Gastrocnemius medialis (tissue), 4 donors: ENCODE measurements around the gene EPB41L4B. TPM values are rescaled to one million over a fixed set of nuclear protein-coding genes. Genes with fewer than 3 reads are reported as not detected.

Experiments used
- ATAC-seq, 2 donors: fragments of 150-250 bp; one replicate each; pipeline ENCODE4 v1.9.1; 2016
- DNase-seq, 2 donors: peaks; one replicate each; pipeline ENCODE4 v3.0.0-alpha.2; 2019
- H3K27ac ChIP-seq, 4 donors: fragments of 200-600 bp; sonication (generic); 1 replicate in 1 of 4; 2 replicates in 3 of 4; pipeline ENCODE4 v1.5.1; 2016 to 2018; ENCODE audit warnings: mild to moderate bottlenecking in 2 of 4, moderate library complexity in 1 of 4
- H3K27me3 ChIP-seq, 3 donors: fragments of 200-600 bp; sonication (generic) in 2 of 3; 1 replicate in 1 of 3; 2 replicates in 2 of 3; pipeline versions ENCODE4 v1.5.1 to v1.6.0; 2016 to 2019; ENCODE audit warnings: mild to moderate bottlenecking in 1 of 3, moderate library complexity in 1 of 3
- H3K36me3 ChIP-seq, 2 donors: fragments of 200-600 bp; sonication (generic) in 1 of 2; one replicate each; pipeline ENCODE4 v1.5.1; 2017 to 2018
- H3K4me1 ChIP-seq, 2 donors: fragments of 200-600 bp; sonication (generic) in 1 of 2; one replicate each; pipeline ENCODE4 v1.5.1; 2016 to 2017; ENCODE audit warnings: mild to moderate bottlenecking in 2 of 2
- H3K4me3 ChIP-seq, 4 donors: fragments of 200-600 bp; sonication (generic) in 3 of 4; 1 replicate in 1 of 4; 2 replicates in 3 of 4; pipeline ENCODE4 v1.5.1; 2016 to 2019; ENCODE audit warnings: mild to moderate bottlenecking in 2 of 4
- H3K9me3 ChIP-seq, 3 donors: fragments of 200-600 bp; sonication (generic) in 2 of 3; 1 replicate in 1 of 3; 2 replicates in 2 of 3; pipeline ENCODE4 v1.5.1; 2016 to 2019
- CTCF ChIP-seq, 5 experiments: fragments of 450-650 bp in 3 of 5; fragments of 200-600 bp in 2 of 5; sonication (generic) in 2 of 5; IDR thresholded peaks in 4 of 5; conservative IDR thresholded peaks in 1 of 5; 1 replicate in 4 of 5; 2 replicates in 1 of 5; pipeline ENCODE4 v1.5.1; 2016 to 2019; ENCODE audit warnings: antibody characterized with exemption in 5 of 5, mild to moderate bottlenecking in 3 of 5, moderate library complexity in 3 of 5
- POLR2A ChIP-seq, 2 donors: fragments of 450-650 bp; IDR thresholded peaks; one replicate each; pipeline ENCODE4 v1.6.1; 2017; ENCODE audit warnings: antibody characterized with exemption in 2 of 2, mild to moderate bottlenecking in 2 of 2, moderate library complexity in 2 of 2
- in situ Hi-C, 4 donors: fragments of 200-750 bp; cut with MboI; loops; one replicate each; pipeline versions ENCODE4 v1.15.0 to v1.8.0; 2017; ENCODE audit warnings: low sequenced_read_pairs in 4 of 4
- intact Hi-C: fragments of 100-400 bp; cut with DNase I; formaldehyde crosslinking; loops from one replicate; pipeline ENCODE4 v1.15.1; 2023; ENCODE audit warnings: low total_unique reads
- total RNA-seq, 4 donors: library from RNA; depleted of rRNA; stranded (reverse); fragments of >200 nt; gene quantifications; one replicate each; pipeline versions ENCODE4 v1.1.0 to v1.2.3, GENCODE V29; 2016

Gene EPB41L4B
- total RNA-seq, 4 donors from 2014 or later: 3.8 to 6.9 (median 6.1) TPM

- Histone ChIP-seq H3K27me3 (no peaks in the 10 kb centered on the region), H3K36me3 (no peaks in the 10 kb centered on the region), H3K4me1 (no peaks in the 10 kb centered on the region), H3K9me3 (no peaks in the 10 kb centered on the region), H3K27ac (no peak overlapping the region), H3K4me3 (no peak overlapping the region)
- in situ Hi-C loops: no loop called here
- DNase-seq (no peak), ATAC-seq (no peak)
- TF ChIP-seq CTCF (IDR thresholded peaks at IDR 0.05 in 4 of 5, conservative IDR thresholded peaks at IDR 0.05 in 1 of 5) (no peak), POLR2A (IDR thresholded peaks at IDR 0.05) (no peak)
- intact Hi-C loops: no loop called here
These were observed 169.8 kb downstream of the EPB41L4B start for GRCh38 chr9:109150925-109151545.

DNA sequence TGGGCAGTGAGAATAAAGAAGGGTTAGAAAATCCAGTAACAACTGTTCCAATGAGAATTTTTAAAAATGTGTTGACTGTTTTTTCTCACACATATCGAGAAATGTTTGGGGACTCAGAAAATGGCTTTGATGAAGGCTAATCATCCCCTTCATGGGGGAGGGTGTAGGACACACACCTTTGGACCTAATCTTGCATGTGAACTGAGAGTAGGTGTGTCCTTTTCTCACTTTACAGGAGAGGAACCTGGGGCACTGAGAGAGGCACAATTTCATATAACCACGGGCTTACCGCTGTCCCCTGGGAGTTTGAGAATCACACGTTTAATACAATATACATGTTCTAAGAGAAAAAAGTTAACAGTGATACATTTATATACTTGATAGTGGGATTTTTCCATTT is 171.1 kb downstream of the EPB41L4B start:
- TF ChIP-seq CTCF (IDR thresholded peaks at IDR 0.05 in 4 of 5, conservative IDR thresholded peaks at IDR 0.05 in 1 of 5) (no peak), POLR2A (IDR thresholded peaks at IDR 0.05) (no peak)
- DNase-seq: no peak
- no peaks in the 10 kb centered on the region for H3K27me3 ChIP-seq
- no peak for ATAC-seq
- no peaks in the 10 kb centered on the region for H3K4me1 ChIP-seq
- in situ Hi-C loops (no loop called here), intact Hi-C loops (no loop called here)
- no peaks in the 10 kb centered on the region for H3K36me3 ChIP-seq
- H3K27ac ChIP-seq: no peak overlapping the region
- no peaks in the 10 kb centered on the region for H3K9me3 ChIP-seq
- no peak overlapping the region for H3K4me3 ChIP-seq

- TF ChIP-seq CTCF (IDR thresholded peaks at IDR 0.05 in 4 of 5, conservative IDR thresholded peaks at IDR 0.05 in 1 of 5) (no peak), POLR2A (IDR thresholded peaks at IDR 0.05) (no peak)
These were observed 171.8 kb downstream of the EPB41L4B start for GRCh38 chr9:109149089-109149488.

DNA sequence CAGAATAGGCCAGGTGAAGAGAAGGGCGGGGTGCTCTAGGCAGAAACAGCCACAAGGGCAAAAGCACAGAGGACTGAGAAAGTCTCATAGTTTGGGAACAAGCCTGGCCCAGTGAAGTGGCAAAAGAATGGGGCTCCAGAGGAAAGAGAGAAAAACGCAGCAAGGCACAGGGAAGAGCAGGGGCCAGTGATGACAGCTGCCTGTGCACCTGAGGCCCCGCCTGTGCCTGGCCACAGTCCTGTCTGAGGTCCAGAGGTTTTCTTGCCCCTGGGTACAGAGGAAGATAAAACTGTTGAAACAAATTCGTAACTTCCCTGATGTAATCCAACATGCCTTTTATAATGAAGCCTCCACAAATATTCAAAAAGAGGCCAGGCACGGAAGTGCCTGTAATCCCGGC is 175.8 kb downstream of the EPB41L4B start:
- ATAC-seq (no peak), DNase-seq (no peak)
- in situ Hi-C loops (no loop called here), intact Hi-C loops (no loop called here)
- no peak overlapping the region for H3K27ac ChIP-seq
- H3K4me1 ChIP-seq: no peaks in the 10 kb centered on the region
- no peaks in the 10 kb centered on the region for H3K36me3 ChIP-seq
- H3K9me3 ChIP-seq: no peaks in the 10 kb centered on the region
- no peaks in the 10 kb centered on the region for H3K27me3 ChIP-seq
- no peak overlapping the region for H3K4me3 ChIP-seq
- TF ChIP-seq POLR2A (IDR thresholded peaks at IDR 0.05) (no peak), CTCF (IDR thresholded peaks at IDR 0.05 in 4 of 5, conservative IDR thresholded peaks at IDR 0.05 in 1 of 5) (no peak)

More at GRCh38 chr9:109149089-109149488, 171.8 kb downstream of the EPB41L4B start:
- intact Hi-C loops (no loop called here), in situ Hi-C loops (no loop called here)
- Histone ChIP-seq H3K36me3 (no peaks in the 10 kb centered on the region), H3K9me3 (no peaks in the 10 kb centered on the region), H3K4me3 (no peak overlapping the region), H3K27me3 (no peaks in the 10 kb centered on the region), H3K4me1 (no peaks in the 10 kb centered on the region), H3K27ac (no peak overlapping the region)
- ATAC-seq (no peak), DNase-seq (no peak)
